ENCODE measurements around the gene KIF21A.
A peak's percentile ranks its signal among the peaks of the same experiment; 100 is the strongest.

The KIF21A gene

DNA sequence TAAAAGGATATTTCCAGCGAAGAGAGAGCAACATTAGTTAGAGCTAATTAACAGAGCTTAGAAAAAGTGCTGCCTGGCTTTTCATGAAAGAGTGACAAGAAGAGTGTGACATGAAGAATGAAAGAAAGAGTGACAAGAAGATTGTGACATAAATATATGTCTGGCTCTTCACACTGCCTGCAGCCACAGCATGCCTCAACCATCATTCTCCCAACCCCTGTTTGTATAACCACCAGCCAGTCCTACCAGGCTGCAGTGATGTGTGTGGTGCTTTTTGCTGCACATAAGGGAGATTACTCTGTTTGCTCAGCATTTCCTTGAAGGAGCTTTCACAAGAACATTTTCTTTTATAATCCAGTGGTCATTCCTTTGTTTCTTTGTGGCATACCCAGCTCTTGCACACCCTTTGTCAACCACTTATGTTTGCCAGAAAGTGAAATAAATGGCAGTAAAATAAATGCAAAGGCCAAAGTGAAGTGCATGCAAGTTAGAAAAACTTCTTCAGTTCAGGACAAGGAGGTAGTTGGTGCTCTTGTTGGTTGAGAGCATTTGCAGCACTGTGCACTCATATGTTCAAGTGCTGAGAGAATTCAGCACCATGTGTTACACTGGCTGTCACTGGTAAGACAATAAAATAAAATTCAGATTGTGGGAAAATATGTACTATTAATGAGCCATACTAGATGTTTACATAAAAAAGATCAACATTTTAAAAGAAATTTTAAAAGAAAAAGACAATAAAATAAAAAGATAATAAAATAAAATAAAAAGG, 50.6 kb downstream of the KIF21A start:
- TF ChIP-seq POLR2AphosphoS5 (IDR thresholded peaks at IDR 0.05; ENCODE audit: borderline replicate concordance, low read depth, low read length) (no peak), FOXP2 (optimal IDR thresholded peaks at IDR 0.05; ENCODE audit: control extremely low read depth, extremely low read length, insufficient read depth) (no peak), EZH2 (IDR thresholded peaks at IDR 0.05) (no peak)
- Histone ChIP-seq H3K4me3 (no peak overlapping the region), H3K9me3 (ENCODE audit: low read depth, low read length) (no peaks in the 10 kb centered on the region), H3K36me3 (ENCODE audit: insufficient read depth, low read length) (no peaks in the 10 kb centered on the region), H3K27ac (no peak overlapping the region), H3K9ac (ENCODE audit: insufficient read length) (no peak overlapping the region)
- no peak for DNase-seq (ENCODE audit: low read depth, low spot score)

GRCh38 chr12:39390752-39391151, 52.2 kb downstream of the KIF21A start:
- H3K36me3 ChIP-seq (ENCODE audit: insufficient read depth, low read length), result no peaks in the 10 kb centered on the region
- no peaks in the 10 kb centered on the region for H3K9me3 ChIP-seq (ENCODE audit: low read depth, low read length)
- no peak overlapping the region for H3K4me3 ChIP-seq
- no peak for TF ChIP-seq POLR2AphosphoS5 (IDR thresholded peaks at IDR 0.05; ENCODE audit: borderline replicate concordance, low read depth, low read length)
- no peak for TF ChIP-seq EZH2 (IDR thresholded peaks at IDR 0.05)
- TF ChIP-seq FOXP2 (optimal IDR thresholded peaks at IDR 0.05; ENCODE audit: control extremely low read depth, extremely low read length, insufficient read depth), result no peak
- no peak overlapping the region for H3K27ac ChIP-seq
- no peak overlapping the region for H3K9ac ChIP-seq (ENCODE audit: insufficient read length)
- DNase-seq (ENCODE audit: low read depth, low spot score), result no peak

DNA sequence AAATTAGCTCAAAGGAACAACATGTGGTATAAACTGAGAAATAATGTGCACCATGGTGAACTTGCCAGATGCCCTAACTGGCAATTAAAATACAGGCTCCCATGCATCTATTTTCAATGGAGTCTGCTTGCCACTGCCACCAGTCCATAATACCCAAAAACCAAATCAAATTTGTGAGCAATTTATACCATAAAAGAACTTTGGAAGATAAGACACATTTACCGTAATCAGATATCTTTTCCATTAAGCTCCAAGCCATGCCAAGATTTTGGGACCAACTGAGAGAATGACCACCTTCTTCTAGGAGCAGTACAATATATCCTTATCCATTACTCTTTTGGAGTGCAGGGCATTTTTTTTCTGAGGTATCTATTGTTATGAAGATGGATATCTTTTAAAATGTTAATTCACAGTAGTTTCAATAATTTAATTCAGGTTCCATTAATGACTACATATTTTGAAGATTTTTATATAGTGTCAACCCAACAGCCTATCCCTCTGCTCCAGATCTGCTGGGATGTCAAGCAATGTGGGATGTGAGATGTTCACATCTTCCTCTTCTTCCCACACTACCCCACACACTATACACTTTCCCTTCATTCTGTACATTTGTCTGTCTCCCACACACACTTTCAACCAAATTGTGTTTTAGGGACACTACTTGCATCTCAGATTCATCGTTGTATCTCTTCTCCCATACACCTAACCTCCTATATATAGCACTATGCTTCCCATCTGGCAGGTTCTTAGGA, 53.3 kb downstream of the KIF21A start:
- H3K9me3 ChIP-seq (ENCODE audit: low read depth, low read length), result no peaks in the 10 kb centered on the region
- no peak overlapping the region for H3K4me3 ChIP-seq
- TF ChIP-seq POLR2AphosphoS5 (IDR thresholded peaks at IDR 0.05; ENCODE audit: borderline replicate concordance, low read depth, low read length) (no peak), EZH2 (IDR thresholded peaks at IDR 0.05) (no peak), FOXP2 (optimal IDR thresholded peaks at IDR 0.05; ENCODE audit: control extremely low read depth, extremely low read length, insufficient read depth) (no peak)
- H3K27ac ChIP-seq, result no peak overlapping the region
- H3K9ac ChIP-seq (ENCODE audit: insufficient read length), result no peak overlapping the region
- no peaks in the 10 kb centered on the region for H3K36me3 ChIP-seq (ENCODE audit: insufficient read depth, low read length)
- DNase-seq (ENCODE audit: low read depth, low spot score), result no peak

DNA sequence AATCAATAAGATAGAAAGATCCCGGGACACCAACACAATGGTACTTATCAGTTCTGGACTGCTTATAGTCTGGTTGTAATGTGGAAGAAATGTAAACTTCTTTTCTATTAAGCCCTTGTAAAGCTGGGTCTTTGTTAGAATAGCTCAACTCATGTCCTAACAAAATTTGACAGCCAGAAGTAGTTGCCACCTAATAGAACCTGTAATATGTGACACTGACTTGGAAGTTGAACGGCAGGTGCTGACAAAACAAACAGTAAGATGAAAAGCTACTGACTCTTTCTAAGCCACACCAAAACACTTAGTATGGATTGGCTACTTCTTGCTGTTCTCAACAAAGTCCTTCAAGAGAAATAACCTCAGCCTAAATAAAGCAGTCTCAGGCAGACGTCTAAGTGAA, 56.6 kb downstream of the KIF21A start:
- Histone ChIP-seq H3K4me3 (no peak overlapping the region), H3K9me3 (ENCODE audit: low read depth, low read length) (no peaks in the 10 kb centered on the region), H3K9ac (ENCODE audit: insufficient read length) (no peak overlapping the region), H3K36me3 (ENCODE audit: insufficient read depth, low read length) (no peaks in the 10 kb centered on the region), H3K27ac (no peak overlapping the region)
- no peak for DNase-seq (ENCODE audit: low read depth, low spot score)
- no peak for TF ChIP-seq EZH2 (IDR thresholded peaks at IDR 0.05)
- no peak for TF ChIP-seq FOXP2 (optimal IDR thresholded peaks at IDR 0.05; ENCODE audit: control extremely low read depth, extremely low read length, insufficient read depth)
- no peak for TF ChIP-seq POLR2AphosphoS5 (IDR thresholded peaks at IDR 0.05; ENCODE audit: borderline replicate concordance, low read depth, low read length)

DNA sequence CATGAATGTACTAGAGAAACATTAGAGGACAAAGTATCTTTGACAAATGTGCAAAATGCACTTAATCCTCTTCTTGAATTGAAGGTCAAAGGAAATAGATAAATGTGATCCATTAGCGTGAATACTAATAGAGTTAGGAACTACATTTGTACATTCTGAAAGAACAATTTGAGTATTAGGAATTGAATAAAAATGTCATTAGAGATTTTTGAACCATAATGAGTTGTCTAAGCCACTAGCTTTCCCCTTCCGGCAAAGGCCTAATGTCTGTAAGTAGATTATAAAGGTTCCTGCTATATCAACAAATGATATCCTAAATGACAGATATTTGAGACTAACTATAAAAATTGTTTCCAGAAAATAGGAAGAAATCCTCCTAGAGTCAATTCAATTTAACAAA, 59.8 kb downstream of the KIF21A start:
- Histone ChIP-seq H3K9me3 (ENCODE audit: low read depth, low read length) (no peaks in the 10 kb centered on the region), H3K36me3 (ENCODE audit: insufficient read depth, low read length) (no peaks in the 10 kb centered on the region), H3K4me3 (no peak overlapping the region), H3K27ac (no peak overlapping the region), H3K9ac (ENCODE audit: insufficient read length) (no peak overlapping the region)
- TF ChIP-seq POLR2AphosphoS5 (IDR thresholded peaks at IDR 0.05; ENCODE audit: borderline replicate concordance, low read depth, low read length) (no peak), FOXP2 (optimal IDR thresholded peaks at IDR 0.05; ENCODE audit: control extremely low read depth, extremely low read length, insufficient read depth) (no peak), EZH2 (IDR thresholded peaks at IDR 0.05) (no peak)
- DNase-seq (ENCODE audit: low read depth, low spot score), result no peak

GRCh38 chr12:39380090-39380489, 62.8 kb downstream of the KIF21A start:
- Histone ChIP-seq H3K27ac (no peak overlapping the region), H3K4me3 (no peak overlapping the region), H3K9ac (ENCODE audit: insufficient read length) (no peak overlapping the region), H3K9me3 (ENCODE audit: low read depth, low read length) (no peaks in the 10 kb centered on the region), H3K36me3 (ENCODE audit: insufficient read depth, low read length) (no peaks in the 10 kb centered on the region)
- DNase-seq (ENCODE audit: low read depth, low spot score), result no peak
- TF ChIP-seq EZH2 (IDR thresholded peaks at IDR 0.05) (no peak), POLR2AphosphoS5 (IDR thresholded peaks at IDR 0.05; ENCODE audit: borderline replicate concordance, low read depth, low read length) (no peak), FOXP2 (optimal IDR thresholded peaks at IDR 0.05; ENCODE audit: control extremely low read depth, extremely low read length, insufficient read depth) (no peak)

DNA sequence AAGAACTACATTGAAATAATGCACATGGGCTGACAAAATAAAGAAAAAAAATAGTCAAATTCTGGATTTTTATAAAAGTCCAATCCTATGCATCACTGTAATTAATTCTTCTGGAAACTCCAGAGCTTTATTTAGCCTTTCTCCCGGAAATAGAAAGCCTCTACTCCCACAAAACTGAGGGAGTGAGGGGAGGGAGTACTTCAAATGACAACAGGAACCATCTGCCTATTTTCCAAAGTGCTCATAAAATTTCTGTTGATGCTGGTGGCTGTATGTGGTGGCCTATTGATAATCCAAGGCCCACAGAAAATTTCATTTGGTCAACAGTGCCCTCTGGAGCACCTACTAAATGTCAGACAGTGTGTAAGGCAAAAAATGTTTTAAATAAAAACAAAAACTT, 64.6 kb downstream of the KIF21A start:
- Histone ChIP-seq H3K4me3 (peak overlapping the region; percentile 19; the same call in 1 of the 2 replicates), H3K9ac (ENCODE audit: insufficient read length) (no peak overlapping the region), H3K36me3 (ENCODE audit: insufficient read depth, low read length) (no peaks in the 10 kb centered on the region), H3K27ac (peak overlapping the region; percentile 52; the same call in 1 of the 2 replicates), H3K9me3 (ENCODE audit: low read depth, low read length) (no peaks in the 10 kb centered on the region)
- no peak for TF ChIP-seq FOXP2 (optimal IDR thresholded peaks at IDR 0.05; ENCODE audit: control extremely low read depth, extremely low read length, insufficient read depth)
- no peak for TF ChIP-seq POLR2AphosphoS5 (IDR thresholded peaks at IDR 0.05; ENCODE audit: borderline replicate concordance, low read depth, low read length)
- TF ChIP-seq EZH2 (IDR thresholded peaks at IDR 0.05), result no peak
- no peak for DNase-seq (ENCODE audit: low read depth, low spot score)

GRCh38 chr12:39375206-39375808, 67.6 kb downstream of the KIF21A start:
- no peaks in the 10 kb centered on the region for H3K36me3 ChIP-seq (ENCODE audit: insufficient read depth, low read length)
- H3K4me3 ChIP-seq, result no peak overlapping the region
- H3K9ac ChIP-seq (ENCODE audit: insufficient read length), result no peak overlapping the region
- TF ChIP-seq FOXP2 (optimal IDR thresholded peaks at IDR 0.05; ENCODE audit: control extremely low read depth, extremely low read length, insufficient read depth), result no peak
- TF ChIP-seq POLR2AphosphoS5 (IDR thresholded peaks at IDR 0.05; ENCODE audit: borderline replicate concordance, low read depth, low read length), result no peak
- no peak for TF ChIP-seq EZH2 (IDR thresholded peaks at IDR 0.05)
- DNase-seq (ENCODE audit: low read depth, low spot score), result no peak
- no peak overlapping the region for H3K27ac ChIP-seq
- H3K9me3 ChIP-seq (ENCODE audit: low read depth, low read length), result no peaks in the 10 kb centered on the region
